ENCODE data around the gene PCNT.

DNA sequence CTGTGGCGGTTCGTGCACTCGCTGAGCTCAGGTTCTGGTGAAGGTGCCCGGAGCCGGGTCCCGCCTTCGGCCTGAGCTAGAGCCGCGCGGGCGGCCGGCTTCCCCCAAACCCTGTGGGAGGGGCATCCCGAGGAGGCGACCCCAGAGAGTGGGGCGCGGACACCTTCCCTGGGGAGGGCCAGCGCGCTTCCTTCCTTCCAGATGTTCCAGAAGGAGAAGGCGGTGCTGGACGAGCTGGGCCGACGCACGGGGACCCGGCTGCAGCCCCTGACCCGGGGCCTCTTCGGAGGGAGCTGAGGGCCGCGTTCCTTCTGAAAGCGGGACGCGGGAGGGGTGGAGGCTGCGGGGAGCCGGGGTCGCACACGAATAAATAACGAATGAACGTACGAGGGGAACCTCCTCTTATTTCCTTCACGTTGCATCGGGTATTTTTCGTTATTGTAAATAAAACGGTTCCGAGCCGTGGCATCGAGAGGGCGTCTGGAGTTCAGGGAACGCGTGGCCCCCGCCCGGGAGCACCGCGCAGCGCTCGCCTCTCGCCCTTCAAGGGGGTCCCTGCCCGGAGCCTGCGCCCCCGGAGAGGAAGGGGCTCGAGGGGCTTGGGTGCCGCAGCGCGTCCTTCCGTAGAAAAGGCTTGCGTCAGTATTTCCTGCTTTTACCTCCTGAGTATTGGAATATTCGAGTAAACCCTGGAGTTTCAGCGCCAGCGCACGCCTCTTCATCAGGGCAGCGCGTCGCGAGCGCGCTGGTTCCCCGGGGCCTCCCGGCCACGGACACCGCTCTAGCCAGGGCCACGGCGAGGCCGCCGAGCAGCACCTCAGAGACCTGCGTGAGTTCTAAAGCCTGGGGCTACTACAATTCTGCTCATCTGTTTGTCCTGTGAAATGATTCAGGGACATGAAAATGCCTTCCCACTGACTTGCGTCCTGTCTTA lies 26.4 kb upstream of the PCNT start:
- TF ChIP-seq POLR2AphosphoS5 (IDR thresholded peaks at IDR 0.05) = peak in 2 of 3 donors; percentile 33 to 54
- TF ChIP-seq, protein P1, sequence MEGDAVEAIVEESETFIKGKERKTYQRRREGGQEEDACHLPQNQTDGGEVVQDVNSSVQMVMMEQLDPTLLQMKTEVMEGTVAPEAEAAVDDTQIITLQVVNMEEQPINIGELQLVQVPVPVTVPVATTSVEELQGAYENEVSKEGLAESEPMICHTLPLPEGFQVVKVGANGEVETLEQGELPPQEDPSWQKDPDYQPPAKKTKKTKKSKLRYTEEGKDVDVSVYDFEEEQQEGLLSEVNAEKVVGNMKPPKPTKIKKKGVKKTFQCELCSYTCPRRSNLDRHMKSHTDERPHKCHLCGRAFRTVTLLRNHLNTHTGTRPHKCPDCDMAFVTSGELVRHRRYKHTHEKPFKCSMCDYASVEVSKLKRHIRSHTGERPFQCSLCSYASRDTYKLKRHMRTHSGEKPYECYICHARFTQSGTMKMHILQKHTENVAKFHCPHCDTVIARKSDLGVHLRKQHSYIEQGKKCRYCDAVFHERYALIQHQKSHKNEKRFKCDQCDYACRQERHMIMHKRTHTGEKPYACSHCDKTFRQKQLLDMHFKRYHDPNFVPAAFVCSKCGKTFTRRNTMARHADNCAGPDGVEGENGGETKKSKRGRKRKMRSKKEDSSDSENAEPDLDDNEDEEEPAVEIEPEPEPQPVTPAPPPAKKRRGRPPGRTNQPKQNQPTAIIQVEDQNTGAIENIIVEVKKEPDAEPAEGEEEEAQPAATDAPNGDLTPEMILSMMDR (IDR thresholded peaks at IDR 0.05 in 8 of 11, conservative IDR thresholded peaks at IDR 0.05 in 3 of 11) = no peak

All from spleen (tissue), 7 donors.